Measurements from ENCODE around the gene SLC35F1.

Gene SLC35F1

GRCh38 chr6:118165500-118165899, 258.4 kb downstream of the SLC35F1 start:
- no peak overlapping the region for H3K4me3 ChIP-seq (ENCODE audit: low read length in 2 of 2)
- H3K27me3 ChIP-seq (ENCODE audit: control insufficient read depth in 2 of 2, insufficient read depth in 2 of 2, low read length in 2 of 2) = no peaks in the 10 kb centered on the region

DNA sequence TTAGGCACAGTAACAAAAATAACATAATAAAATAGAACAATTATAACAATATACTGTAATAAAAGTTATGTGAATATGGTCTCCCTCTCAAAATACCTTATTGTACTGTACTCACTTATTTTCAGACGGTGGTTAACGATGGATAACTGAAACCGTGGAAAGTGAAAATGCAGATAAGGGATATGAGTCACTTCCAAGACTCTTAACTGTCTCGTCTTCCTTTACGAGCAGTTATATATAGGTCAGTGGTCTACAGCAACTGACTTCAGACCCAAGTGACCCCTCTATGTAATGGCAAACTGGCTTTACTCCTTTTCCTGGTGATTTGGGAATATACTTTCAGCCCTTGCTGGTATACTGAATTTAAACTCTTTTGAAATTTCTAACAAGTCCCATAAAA, 261.4 kb downstream of the SLC35F1 start:
- H3K9ac ChIP-seq (ENCODE audit: low read depth in 1 of 2, low read length in 2 of 2) = no peak overlapping the region
- no peak overlapping the region for H3K27ac ChIP-seq (ENCODE audit: low read depth in 2 of 2, low read length in 2 of 2)

More at GRCh38 chr6:118165500-118165899, 258.4 kb downstream of the SLC35F1 start:
- Histone ChIP-seq H3K36me3 (ENCODE audit: control insufficient read depth in 2 of 2, insufficient read depth in 2 of 2, low read length in 2 of 2) (no peaks in the 10 kb centered on the region), H3K27ac (ENCODE audit: low read depth in 2 of 2, low read length in 2 of 2) (no peak overlapping the region), H3K9ac (ENCODE audit: low read depth in 1 of 2, low read length in 2 of 2) (no peak overlapping the region), H3K9me3 (ENCODE audit: control insufficient read depth in 2 of 2, low read length in 2 of 2) (no peaks in the 10 kb centered on the region), H3K4me1 (ENCODE audit: control insufficient read depth in 2 of 2, insufficient read depth in 2 of 2, low read length in 2 of 2) (no peaks in the 10 kb centered on the region)

GRCh38 chr6:118171852-118172251, 264.8 kb downstream of the SLC35F1 start:
- Histone ChIP-seq H3K36me3 (ENCODE audit: control insufficient read depth in 2 of 2, insufficient read depth in 2 of 2, low read length in 2 of 2) (no peaks in the 10 kb centered on the region), H3K4me1 (ENCODE audit: control insufficient read depth in 2 of 2, insufficient read depth in 2 of 2, low read length in 2 of 2) (no peaks in the 10 kb centered on the region), H3K9ac (ENCODE audit: low read depth in 1 of 2, low read length in 2 of 2) (no peak overlapping the region)

More for the DNA sequence above, 261.4 kb downstream of the SLC35F1 start:
- no peaks in the 10 kb centered on the region for H3K9me3 ChIP-seq (ENCODE audit: control insufficient read depth in 2 of 2, low read length in 2 of 2)
- no peak overlapping the region for H3K4me3 ChIP-seq (ENCODE audit: low read length in 2 of 2)
- H3K4me1 ChIP-seq (ENCODE audit: control insufficient read depth in 2 of 2, insufficient read depth in 2 of 2, low read length in 2 of 2) = no peaks in the 10 kb centered on the region
- no peaks in the 10 kb centered on the region for H3K27me3 ChIP-seq (ENCODE audit: control insufficient read depth in 2 of 2, insufficient read depth in 2 of 2, low read length in 2 of 2)
- no peaks in the 10 kb centered on the region for H3K36me3 ChIP-seq (ENCODE audit: control insufficient read depth in 2 of 2, insufficient read depth in 2 of 2, low read length in 2 of 2)

DNA sequence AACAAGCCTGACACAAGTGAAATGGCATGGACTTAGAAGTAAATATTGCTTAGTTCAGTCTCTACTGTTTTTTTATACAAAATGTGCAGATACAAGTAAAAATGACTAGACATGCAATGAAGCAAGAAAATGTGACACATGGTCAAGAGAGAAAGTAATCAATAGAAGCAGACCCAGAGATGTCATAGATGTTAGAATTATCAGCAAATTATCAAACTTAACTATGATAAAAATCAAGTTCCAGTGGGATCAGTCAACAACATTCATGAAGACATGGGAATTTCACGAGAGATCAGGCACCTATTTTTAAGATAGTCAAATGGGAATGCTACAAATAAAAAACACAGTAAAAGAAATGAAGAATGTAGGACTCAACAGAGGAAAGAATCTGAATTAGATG, 267.0 kb downstream of the SLC35F1 start:
- no peak overlapping the region for H3K27ac ChIP-seq (ENCODE audit: low read depth in 2 of 2, low read length in 2 of 2)
- H3K27me3 ChIP-seq (ENCODE audit: control insufficient read depth in 2 of 2, insufficient read depth in 2 of 2, low read length in 2 of 2) = no peaks in the 10 kb centered on the region
- no peak overlapping the region for H3K9ac ChIP-seq (ENCODE audit: low read depth in 1 of 2, low read length in 2 of 2)
- no peak overlapping the region for H3K4me3 ChIP-seq (ENCODE audit: low read length in 2 of 2)
- H3K9me3 ChIP-seq (ENCODE audit: control insufficient read depth in 2 of 2, low read length in 2 of 2) = peaks cover 4 to 8% of the 10 kb centered on the region in 2 donors
- H3K4me1 ChIP-seq (ENCODE audit: control insufficient read depth in 2 of 2, insufficient read depth in 2 of 2, low read length in 2 of 2) = no peaks in the 10 kb centered on the region
- no peaks in the 10 kb centered on the region for H3K36me3 ChIP-seq (ENCODE audit: control insufficient read depth in 2 of 2, insufficient read depth in 2 of 2, low read length in 2 of 2)

More at GRCh38 chr6:118171852-118172251, 264.8 kb downstream of the SLC35F1 start:
- no peak overlapping the region for H3K4me3 ChIP-seq (ENCODE audit: low read length in 2 of 2)
- H3K27ac ChIP-seq (ENCODE audit: low read depth in 2 of 2, low read length in 2 of 2) = no peak overlapping the region
- H3K27me3 ChIP-seq (ENCODE audit: control insufficient read depth in 2 of 2, insufficient read depth in 2 of 2, low read length in 2 of 2) = no peaks in the 10 kb centered on the region
- H3K9me3 ChIP-seq (ENCODE audit: control insufficient read depth in 2 of 2, low read length in 2 of 2) = peaks cover 2 to 4% of the 10 kb centered on the region in 2 donors

DNA sequence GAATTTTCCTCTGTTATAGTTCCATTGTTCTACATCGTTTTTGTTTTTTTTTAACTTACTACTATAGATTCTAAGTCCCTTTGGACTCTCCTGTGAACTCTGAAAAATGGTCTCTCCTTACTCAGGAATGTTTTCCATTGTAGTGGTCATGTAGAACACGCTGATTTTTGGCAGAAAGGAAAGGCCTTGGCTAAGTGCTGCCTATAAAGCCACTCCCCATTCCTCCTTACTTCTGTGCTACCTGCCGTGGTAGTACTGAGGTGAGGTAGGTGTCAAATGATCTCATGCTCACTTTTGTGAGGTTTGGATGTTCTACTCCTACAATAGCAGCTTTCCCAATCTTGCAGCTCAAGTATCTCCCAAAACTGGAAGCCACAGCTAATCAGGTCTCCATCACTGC, 270.7 kb downstream of the SLC35F1 start:
- Histone ChIP-seq H3K27ac (ENCODE audit: low read depth in 2 of 2, low read length in 2 of 2) (no peak overlapping the region), H3K36me3 (ENCODE audit: control insufficient read depth in 2 of 2, insufficient read depth in 2 of 2, low read length in 2 of 2) (no peaks in the 10 kb centered on the region), H3K4me1 (ENCODE audit: control insufficient read depth in 2 of 2, insufficient read depth in 2 of 2, low read length in 2 of 2) (no peaks in the 10 kb centered on the region), H3K9ac (ENCODE audit: low read depth in 1 of 2, low read length in 2 of 2) (no peak overlapping the region), H3K4me3 (ENCODE audit: low read length in 2 of 2) (no peak overlapping the region), H3K9me3 (ENCODE audit: control insufficient read depth in 2 of 2, low read length in 2 of 2) (peaks cover 4 to 8% of the 10 kb centered on the region in 2 donors), H3K27me3 (ENCODE audit: control insufficient read depth in 2 of 2, insufficient read depth in 2 of 2, low read length in 2 of 2) (no peaks in the 10 kb centered on the region)

DNA sequence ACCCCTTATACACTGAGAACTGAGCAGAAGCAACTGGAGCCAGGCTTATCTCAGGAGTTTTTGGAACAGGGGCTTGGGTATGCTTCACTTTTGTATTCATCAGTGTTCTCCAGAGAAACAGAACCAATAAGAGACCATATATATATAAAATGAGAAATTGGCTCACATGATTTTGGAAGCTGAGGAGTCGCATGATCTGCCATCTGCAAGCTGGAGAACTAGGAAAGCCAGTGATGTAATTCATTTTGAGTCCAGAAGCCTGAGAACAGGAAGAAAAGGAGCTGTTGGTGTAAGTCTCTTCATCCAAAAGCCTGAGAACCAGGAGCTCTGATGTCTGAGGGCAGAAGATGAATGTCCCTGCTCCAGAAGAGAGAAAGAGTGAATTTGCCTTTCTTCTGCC, 272.0 kb downstream of the SLC35F1 start:
- H3K9ac ChIP-seq (ENCODE audit: low read depth in 1 of 2, low read length in 2 of 2) = no peak overlapping the region
- H3K27me3 ChIP-seq (ENCODE audit: control insufficient read depth in 2 of 2, insufficient read depth in 2 of 2, low read length in 2 of 2) = no peaks in the 10 kb centered on the region
- H3K9me3 ChIP-seq (ENCODE audit: control insufficient read depth in 2 of 2, low read length in 2 of 2) = peaks cover 1 to 5% of the 10 kb centered on the region in 2 donors
- no peaks in the 10 kb centered on the region for H3K4me1 ChIP-seq (ENCODE audit: control insufficient read depth in 2 of 2, insufficient read depth in 2 of 2, low read length in 2 of 2)
- H3K4me3 ChIP-seq (ENCODE audit: low read length in 2 of 2) = no peak overlapping the region
- H3K27ac ChIP-seq (ENCODE audit: low read depth in 2 of 2, low read length in 2 of 2) = no peak overlapping the region
- H3K36me3 ChIP-seq (ENCODE audit: control insufficient read depth in 2 of 2, insufficient read depth in 2 of 2, low read length in 2 of 2) = no peaks in the 10 kb centered on the region

DNA sequence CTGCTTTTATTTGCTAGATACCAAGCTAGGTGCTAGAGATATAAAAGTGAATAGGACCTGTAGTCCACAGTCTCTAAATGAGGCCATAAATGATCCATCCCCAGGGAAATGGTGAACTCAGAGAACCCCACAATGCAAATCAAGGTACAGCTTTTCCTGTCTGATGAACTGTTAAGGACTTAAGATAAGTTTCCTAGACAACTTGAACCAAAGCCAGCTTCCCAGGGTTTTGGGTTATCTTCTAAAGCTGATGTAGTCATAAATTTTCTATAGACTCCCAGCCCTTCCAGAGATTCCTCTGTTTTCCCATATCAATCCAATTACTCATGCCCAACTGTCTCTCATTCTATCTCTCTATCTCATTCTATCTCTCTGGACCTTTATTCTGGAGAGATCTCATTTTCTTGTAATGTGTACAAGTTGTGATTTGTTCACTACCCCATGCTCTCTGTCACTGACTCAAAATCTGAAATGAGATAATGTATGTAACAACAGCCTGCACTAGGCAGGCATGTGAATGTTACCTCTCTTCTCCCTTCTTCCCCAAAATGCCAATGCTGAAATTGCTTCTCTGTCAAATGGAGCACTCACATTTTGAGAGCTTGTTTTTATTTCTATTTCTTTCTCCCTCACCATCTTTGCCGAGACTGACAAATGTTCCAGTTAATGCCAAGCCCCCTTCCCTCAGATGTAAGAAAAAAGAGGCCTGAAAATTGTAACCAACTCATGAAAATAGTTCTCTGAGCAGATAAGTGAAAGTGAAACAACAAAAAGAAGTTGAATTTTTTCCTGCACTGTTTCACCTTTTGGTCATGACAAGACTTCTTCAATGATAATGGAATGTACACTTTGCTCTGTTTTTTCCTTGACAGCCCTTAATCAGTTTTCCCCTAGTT, 279.9 kb downstream of the SLC35F1 start:
- Histone ChIP-seq H3K9ac (ENCODE audit: low read depth in 1 of 2, low read length in 2 of 2) (no peak overlapping the region), H3K36me3 (ENCODE audit: control insufficient read depth in 2 of 2, insufficient read depth in 2 of 2, low read length in 2 of 2) (no peaks in the 10 kb centered on the region), H3K4me3 (ENCODE audit: low read length in 2 of 2) (no peak overlapping the region), H3K4me1 (ENCODE audit: control insufficient read depth in 2 of 2, insufficient read depth in 2 of 2, low read length in 2 of 2) (no peaks in the 10 kb centered on the region), H3K9me3 (ENCODE audit: control insufficient read depth in 2 of 2, low read length in 2 of 2) (no peaks in the 10 kb centered on the region), H3K27me3 (ENCODE audit: control insufficient read depth in 2 of 2, insufficient read depth in 2 of 2, low read length in 2 of 2) (no peaks in the 10 kb centered on the region), H3K27ac (ENCODE audit: low read depth in 2 of 2, low read length in 2 of 2) (no peak overlapping the region)

DNA sequence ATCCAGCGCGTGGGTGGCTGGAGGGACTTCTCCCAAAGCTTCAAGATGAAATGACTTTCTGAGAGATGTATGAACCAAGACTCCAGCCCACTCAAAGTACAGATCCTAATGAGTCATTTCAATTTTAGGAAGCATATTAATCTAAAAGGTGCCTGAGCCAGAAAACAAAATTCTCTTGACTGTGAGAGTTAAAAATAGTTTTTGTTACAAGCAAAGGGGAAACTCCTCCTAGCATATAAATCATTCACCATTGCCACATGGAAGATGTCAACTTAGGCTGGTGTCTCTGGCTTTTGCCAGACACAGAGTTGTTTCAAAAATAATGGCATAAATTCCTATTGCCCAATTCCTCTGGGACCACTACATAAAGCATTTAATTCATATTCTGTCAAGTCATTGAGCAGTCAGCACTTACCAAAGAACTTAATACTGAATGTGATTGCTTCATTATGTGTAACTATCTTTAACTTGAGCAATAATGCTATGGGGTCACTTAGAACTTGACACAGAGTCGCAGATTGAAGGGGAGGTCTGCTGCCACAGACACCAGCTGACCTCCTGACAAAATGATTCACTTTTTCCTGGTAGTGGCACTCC, 280.6 kb downstream of the SLC35F1 start:
- Histone ChIP-seq H3K27ac (ENCODE audit: low read depth in 2 of 2, low read length in 2 of 2) (no peak overlapping the region), H3K36me3 (ENCODE audit: control insufficient read depth in 2 of 2, insufficient read depth in 2 of 2, low read length in 2 of 2) (no peaks in the 10 kb centered on the region)

DNA sequence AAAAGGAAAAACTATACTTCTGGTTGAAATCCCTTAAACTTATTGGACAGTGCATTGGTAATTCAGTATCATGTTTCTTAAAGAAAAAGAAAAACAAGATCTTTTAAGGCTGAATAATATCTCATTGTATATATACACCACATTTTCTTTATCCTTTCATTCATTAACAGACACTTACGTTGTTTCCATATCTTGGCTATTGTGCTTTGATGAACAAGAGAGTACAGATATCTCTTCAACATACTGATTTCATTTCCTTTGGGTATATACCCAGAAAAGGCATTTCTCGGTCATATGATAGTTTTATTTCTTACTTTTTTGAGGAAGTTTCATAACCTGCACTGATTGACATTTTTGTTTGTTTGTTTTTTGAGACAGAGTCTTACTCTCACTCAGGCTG, 281.5 kb downstream of the SLC35F1 start:
- H3K4me3 ChIP-seq (ENCODE audit: low read length in 2 of 2) = no peak overlapping the region
- no peaks in the 10 kb centered on the region for H3K9me3 ChIP-seq (ENCODE audit: control insufficient read depth in 2 of 2, low read length in 2 of 2)
- H3K36me3 ChIP-seq (ENCODE audit: control insufficient read depth in 2 of 2, insufficient read depth in 2 of 2, low read length in 2 of 2) = no peaks in the 10 kb centered on the region
- no peaks in the 10 kb centered on the region for H3K27me3 ChIP-seq (ENCODE audit: control insufficient read depth in 2 of 2, insufficient read depth in 2 of 2, low read length in 2 of 2)
- no peak overlapping the region for H3K27ac ChIP-seq (ENCODE audit: low read depth in 2 of 2, low read length in 2 of 2)
- no peaks in the 10 kb centered on the region for H3K4me1 ChIP-seq (ENCODE audit: control insufficient read depth in 2 of 2, insufficient read depth in 2 of 2, low read length in 2 of 2)
- no peak overlapping the region for H3K9ac ChIP-seq (ENCODE audit: low read depth in 1 of 2, low read length in 2 of 2)

More for the DNA sequence above, 280.6 kb downstream of the SLC35F1 start:
- no peaks in the 10 kb centered on the region for H3K9me3 ChIP-seq (ENCODE audit: control insufficient read depth in 2 of 2, low read length in 2 of 2)
- H3K4me3 ChIP-seq (ENCODE audit: low read length in 2 of 2) = no peak overlapping the region
- H3K4me1 ChIP-seq (ENCODE audit: control insufficient read depth in 2 of 2, insufficient read depth in 2 of 2, low read length in 2 of 2) = no peaks in the 10 kb centered on the region
- no peak overlapping the region for H3K9ac ChIP-seq (ENCODE audit: low read depth in 1 of 2, low read length in 2 of 2)
- H3K27me3 ChIP-seq (ENCODE audit: control insufficient read depth in 2 of 2, insufficient read depth in 2 of 2, low read length in 2 of 2) = no peaks in the 10 kb centered on the region

- no peaks in the 10 kb centered on the region for H3K27me3 ChIP-seq (ENCODE audit: control insufficient read depth in 2 of 2, insufficient read depth in 2 of 2, low read length in 2 of 2)
- H3K9ac ChIP-seq (ENCODE audit: low read depth in 1 of 2, low read length in 2 of 2) = no peak overlapping the region
- H3K9me3 ChIP-seq (ENCODE audit: control insufficient read depth in 2 of 2, low read length in 2 of 2) = no peaks in the 10 kb centered on the region
- no peaks in the 10 kb centered on the region for H3K4me1 ChIP-seq (ENCODE audit: control insufficient read depth in 2 of 2, insufficient read depth in 2 of 2, low read length in 2 of 2)
- H3K36me3 ChIP-seq (ENCODE audit: control insufficient read depth in 2 of 2, insufficient read depth in 2 of 2, low read length in 2 of 2) = no peaks in the 10 kb centered on the region
- no peak overlapping the region for H3K27ac ChIP-seq (ENCODE audit: low read depth in 2 of 2, low read length in 2 of 2)
- H3K4me3 ChIP-seq (ENCODE audit: low read length in 2 of 2) = no peak overlapping the region
These were observed 290.5 kb downstream of the SLC35F1 start for GRCh38 chr6:118197539-118197938.

Data from mucosa of rectum (tissue), 2 donors.